ENCODE results near the gene MLN.

The MLN gene

GRCh38 chr6:33787346-33787953, 16.4 kb downstream of the MLN start:
- FAIRE-seq (no peak), DNase-seq (ENCODE audit: insufficient read length, low spot score) (no peak)
- no peak for TF ChIP-seq CTCF (IDR thresholded peaks at IDR 0.05; ENCODE audit: insufficient read depth, missing control alignments)

DNA sequence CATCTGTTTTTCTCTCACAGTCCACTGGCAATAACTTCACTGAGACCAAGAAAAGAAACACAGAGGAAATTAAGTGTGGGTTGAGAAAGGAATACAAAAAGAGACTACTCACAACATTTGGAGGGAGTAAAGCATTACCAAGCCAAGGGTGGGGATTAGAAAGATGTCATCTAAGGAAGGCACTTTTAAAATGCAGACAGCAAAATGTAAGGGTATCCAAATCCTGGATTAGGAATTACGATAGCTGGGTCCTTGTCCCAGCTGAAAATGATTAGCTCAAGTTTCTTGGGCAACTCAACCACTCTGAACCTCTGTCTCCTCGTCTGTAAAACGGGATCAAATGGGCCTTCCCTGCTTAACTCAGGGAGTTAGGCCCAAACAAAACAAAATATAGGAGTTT, 17.1 kb downstream of the MLN start:
- TF ChIP-seq CTCF (IDR thresholded peaks at IDR 0.05; ENCODE audit: insufficient read depth, missing control alignments), result no peak
- no peak for FAIRE-seq
- no peak for DNase-seq (ENCODE audit: insufficient read length, low spot score)

DNA sequence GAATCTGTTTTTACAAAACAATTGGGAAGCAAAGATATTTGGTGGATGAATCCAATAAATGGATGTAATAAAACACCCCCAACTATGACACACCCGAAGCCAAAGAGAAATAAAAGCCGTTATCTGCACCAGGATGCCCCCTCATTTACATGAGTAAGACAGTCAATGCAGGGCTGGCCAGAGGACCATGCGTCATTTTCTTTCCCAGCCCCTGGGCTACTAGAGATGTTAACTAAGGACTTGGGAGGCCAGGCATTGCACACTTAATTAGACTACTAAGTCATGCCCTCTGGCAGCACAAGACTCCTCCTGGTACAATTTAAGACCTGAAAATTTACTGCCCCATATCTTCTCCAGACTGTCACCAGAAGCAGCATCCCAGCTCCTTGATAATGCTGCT, 18.0 kb downstream of the MLN start:
- FAIRE-seq, result no peak
- no peak for TF ChIP-seq CTCF (IDR thresholded peaks at IDR 0.05; ENCODE audit: insufficient read depth, missing control alignments)
- DNase-seq (ENCODE audit: insufficient read length, low spot score), result no peak

DNA sequence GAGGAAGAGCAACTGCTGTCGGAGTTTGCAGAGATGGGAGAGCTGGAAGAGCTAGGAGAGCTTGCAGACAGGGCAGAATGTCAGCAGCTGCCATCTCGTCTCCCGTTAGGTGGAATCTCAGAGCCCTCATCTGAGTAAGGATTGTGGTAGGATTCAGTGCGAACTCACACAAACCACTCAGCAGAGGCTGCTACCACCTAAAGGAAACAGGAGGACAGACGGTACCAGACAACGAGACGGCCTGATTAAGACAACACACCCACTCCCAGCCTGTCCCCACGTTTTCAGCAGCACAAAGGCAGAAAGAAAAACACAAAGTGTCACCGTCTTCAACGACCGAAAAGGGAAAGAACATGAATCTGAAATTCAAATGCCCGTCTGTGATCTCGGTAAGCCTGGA, 19.0 kb downstream of the MLN start:
- no peak for TF ChIP-seq CTCF (IDR thresholded peaks at IDR 0.05; ENCODE audit: insufficient read depth, missing control alignments)
- no peak for FAIRE-seq

DNA sequence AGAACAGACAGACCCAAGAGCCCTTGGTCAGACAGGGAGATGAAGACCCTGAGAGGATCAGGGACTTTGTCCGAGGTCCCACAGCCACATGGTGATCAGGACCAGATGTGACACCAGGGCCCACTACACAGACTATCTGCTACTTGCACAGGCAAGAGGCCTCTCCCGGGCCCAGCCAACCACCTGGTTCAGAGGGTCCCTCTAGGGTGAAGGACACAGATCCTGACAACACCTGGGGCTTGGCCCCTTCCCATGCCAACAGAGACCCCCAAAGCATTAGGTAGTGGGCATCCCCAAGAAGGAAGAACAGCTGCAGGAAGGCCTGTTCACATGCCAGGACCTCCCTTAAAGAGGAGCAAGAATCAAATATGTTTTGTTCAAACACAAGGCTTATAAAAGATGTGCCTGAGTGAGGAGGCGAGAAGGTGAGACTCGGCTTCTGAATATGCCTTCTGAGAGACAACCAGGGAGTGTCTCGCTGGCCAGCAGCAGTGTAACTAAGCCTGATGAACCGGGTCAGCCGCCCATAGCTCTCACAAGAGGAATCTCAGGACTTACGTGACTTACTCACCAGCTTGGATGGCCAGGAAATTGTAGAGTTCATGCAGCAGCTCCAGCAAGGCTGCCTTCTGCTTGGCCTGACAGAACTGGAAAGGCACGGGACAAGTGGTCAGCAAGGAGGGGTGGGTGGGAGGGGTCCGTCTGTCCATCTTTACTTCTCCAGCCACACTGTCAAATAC, 19.9 kb downstream of the MLN start:
- FAIRE-seq (no peak), DNase-seq (ENCODE audit: insufficient read length, low spot score) (no peak)
- no peak for TF ChIP-seq CTCF (IDR thresholded peaks at IDR 0.05; ENCODE audit: insufficient read depth, missing control alignments)

More for the DNA sequence above, 19.0 kb downstream of the MLN start:
- DNase-seq (ENCODE audit: insufficient read length, low spot score), result no peak

DNA sequence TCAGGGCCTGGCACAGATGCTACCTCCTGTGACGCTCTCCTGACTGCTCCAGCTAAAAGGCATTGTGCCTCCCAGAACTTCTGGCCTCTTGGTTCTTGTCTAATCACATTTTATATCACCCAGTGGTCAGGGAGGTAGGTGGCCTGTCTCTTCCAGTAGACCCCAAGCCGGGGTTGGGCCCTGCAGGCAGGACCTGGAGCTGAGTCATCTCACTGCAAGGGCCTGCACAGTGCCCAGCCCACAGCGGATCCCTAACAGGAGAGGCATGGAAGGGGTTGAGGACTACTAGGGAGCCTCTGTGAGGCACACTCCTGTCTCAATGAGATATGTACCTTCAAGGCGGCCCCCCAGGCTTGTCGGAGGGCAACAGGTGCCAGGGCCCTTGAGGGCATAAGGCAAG, 21.2 kb downstream of the MLN start:
- DNase-seq (ENCODE audit: insufficient read length, low spot score), result no peak
- TF ChIP-seq CTCF (IDR thresholded peaks at IDR 0.05; ENCODE audit: insufficient read depth, missing control alignments), result no peak
- no peak for FAIRE-seq
